H1 (cell line): ENCODE results near the gene COL4A1. TPM values are rescaled to one million over a fixed set of nuclear protein-coding genes. Genes with fewer than 3 reads are reported as not detected.

ENCODE experiments used
- CTCF ChIA-PET: fragments of 300-600 bp; sonication (Branson Sonifier 250); formaldehyde crosslinking; loops from one replicate; lab custom pipeline; 2021; ENCODE audit not compliant: partially characterized antibody; lab: Charles Lee
- POLR2A ChIA-PET: fragments of 300-600 bp; sonication (Branson Sonifier 250); formaldehyde crosslinking; loops from one replicate; lab custom pipeline; 2021; ENCODE audit warnings: inconsistent platforms; ENCODE audit not compliant: partially characterized antibody; lab: Charles Lee
- DNase-seq, 2 experiments: peaks; one replicate each; pipeline versions ENCODE4 v3.0.0 to v3.0.0-alpha.2; 2010 to 2022; ENCODE audit warnings: low spot score in 2 of 2, low read depth in 1 of 2, mixed read lengths in 1 of 2
- FAIRE-seq: peaks from 2 replicates; lab custom pipeline; 2011; peaks lifted over from hg19 to GRCh38; lab: Jason Lieb, UNC
- H2AFZ ChIP-seq: 2 replicates; pipeline ENCODE4 v1.8.1; 2012; ENCODE audit warnings: low read length, inconsistent platforms
- H2AK5ac ChIP-seq: 2 replicates; pipeline ENCODE4 v1.6.1; 2013; ENCODE audit warnings: low read depth, low read length
- H2BK120ac ChIP-seq: replicated peaks from 2 replicates; pipeline ENCODE3; 2013; ENCODE audit warnings: low read depth, low read length, inconsistent platforms
- H2BK12ac ChIP-seq: 2 replicates; pipeline ENCODE4 v1.6.1; 2013; ENCODE audit warnings: low read depth, low read length
- H2BK15ac ChIP-seq: 2 replicates; pipeline ENCODE4 v1.6.1; 2013; ENCODE audit warnings: low read length
- H2BK20ac ChIP-seq: 2 replicates; pipeline ENCODE4 v1.6.1; 2013; ENCODE audit warnings: low read length
- H2BK5ac ChIP-seq: 2 replicates; pipeline ENCODE4 v1.6.1; 2013; ENCODE audit warnings: low read depth, low read length
- H3K14ac ChIP-seq: 2 replicates; pipeline ENCODE4 v1.6.1; 2013; ENCODE audit warnings: inconsistent platforms; ENCODE audit not compliant: insufficient read length
- H3K18ac ChIP-seq: 2 replicates; pipeline ENCODE4 v1.6.1; 2013; ENCODE audit warnings: low read length; ENCODE audit errors: extremely low read depth
- H3K23ac ChIP-seq: 2 replicates; pipeline ENCODE4 v1.6.1; 2013; ENCODE audit warnings: inconsistent platforms; ENCODE audit not compliant: insufficient read length
- H3K23me2 ChIP-seq: 2 replicates; pipeline ENCODE4 v1.6.1; 2013; ENCODE audit warnings: low read depth, low read length
- H3K27ac ChIP-seq: 2 replicates; pipeline ENCODE4 v1.6.1; 2011; ENCODE audit warnings: low read depth, low read length, inconsistent platforms
- H3K27me3 ChIP-seq, 4 experiments: replicated peaks in 1 of 4; 1 replicate in 1 of 4; 2 replicates in 3 of 4; pipeline versions ENCODE4 v1.6.1 to v1.8.1; 2011 to 2013; ENCODE audit warnings: low read length in 3 of 4, mild to moderate bottlenecking in 3 of 4, inconsistent platforms in 2 of 4, mixed read lengths in 2 of 4, moderate library complexity in 1 of 4; ENCODE audit not compliant: control insufficient read depth in 3 of 4, insufficient read depth in 3 of 4; ENCODE audit errors: extremely low read depth in 1 of 4
- H3K36me3 ChIP-seq, 4 experiments: 2 replicates each; pipeline versions ENCODE4 v1.6.1 to v1.8.1; 2011 to 2013; ENCODE audit warnings: mild to moderate bottlenecking in 4 of 4, low read length in 3 of 4, moderate library complexity in 2 of 4, control low read depth in 1 of 4, inconsistent platforms in 1 of 4; ENCODE audit not compliant: insufficient read depth in 4 of 4, control insufficient read depth in 2 of 4
- H3K4ac ChIP-seq: replicated peaks from 2 replicates; pipeline ENCODE3; 2013; ENCODE audit warnings: low read length, low read depth, mixed read lengths, inconsistent platforms; ENCODE audit not compliant: insufficient read length
- H3K4me1 ChIP-seq, 4 experiments: replicated peaks in 1 of 4; 1 replicate in 1 of 4; 2 replicates in 3 of 4; pipeline versions ENCODE4 v1.6.1 to v1.8.1; 2011 to 2013; ENCODE audit warnings: low read length in 3 of 4, inconsistent platforms in 2 of 4, mixed read lengths in 1 of 4; ENCODE audit not compliant: insufficient read depth in 4 of 4, control insufficient read depth in 3 of 4
- H3K4me2 ChIP-seq, 2 experiments: 2 replicates each; pipeline versions ENCODE4 v1.6.1 to v1.8.1; 2011 to 2013; ENCODE audit warnings: low read depth in 2 of 2, low read length in 2 of 2, control low read depth in 1 of 2, inconsistent platforms in 1 of 2, mild to moderate bottlenecking in 1 of 2; ENCODE audit not compliant: insufficient read depth in 1 of 2
- H3K4me3 ChIP-seq, 4 experiments: fragments of 200-600, 300-600 bp in 1 of 4; sonication (generic), shearing (Covaris generic), sonication (Bioruptor Twin) in 1 of 4; 2 replicates each; pipeline versions ENCODE4 v1.5.1 to v1.8.1; 2011 to 2016; ENCODE audit warnings: low read length in 4 of 4, low read depth in 3 of 4, control low read depth in 2 of 4, inconsistent platforms in 2 of 4, mild to moderate bottlenecking in 2 of 4, mixed read lengths in 1 of 4, moderate library complexity in 1 of 4; ENCODE audit not compliant: insufficient read depth in 2 of 4; ENCODE audit errors: extremely low read depth in 1 of 4
- H3K56ac ChIP-seq: replicated peaks from 2 replicates; pipeline ENCODE3; 2013; ENCODE audit warnings: low read depth, mild to moderate bottlenecking, mixed read lengths, low read length, inconsistent platforms; ENCODE audit not compliant: insufficient read length
- H3K79me1 ChIP-seq: 2 replicates; pipeline ENCODE4 v1.6.1; 2013; ENCODE audit warnings: low read depth, low read length, control low read depth
- H3K79me2 ChIP-seq, 2 experiments: 2 replicates each; pipeline versions ENCODE4 v1.6.1 to v1.8.1; 2012 to 2013; ENCODE audit warnings: low read length in 2 of 2, mild to moderate bottlenecking in 2 of 2, inconsistent platforms in 1 of 2; ENCODE audit not compliant: insufficient read depth in 2 of 2, control insufficient read depth in 1 of 2
- H3K9ac ChIP-seq, 4 experiments: replicated peaks in 1 of 4; 1 replicate in 1 of 4; 2 replicates in 3 of 4; pipeline versions ENCODE4 v1.6.1 to v1.8.1; 2011 to 2013; ENCODE audit warnings: low read depth in 3 of 4, low read length in 3 of 4, control low read depth in 2 of 4, mild to moderate bottlenecking in 2 of 4, moderate library complexity in 2 of 4, inconsistent platforms in 1 of 4; ENCODE audit errors: extremely low read depth in 1 of 4
- H3K9me3 ChIP-seq, 2 experiments: 2 replicates each; pipeline versions ENCODE4 v1.6.1 to v1.8.1; 2012 to 2013; ENCODE audit warnings: mild to moderate bottlenecking in 2 of 2, moderate library complexity in 2 of 2, control low read depth in 1 of 2, inconsistent platforms in 1 of 2, low read depth in 1 of 2, low read length in 1 of 2, mixed read lengths in 1 of 2; ENCODE audit not compliant: insufficient read depth in 2 of 2
- H4K20me1 ChIP-seq, 2 experiments: replicated peaks in 1 of 2; 2 replicates each; pipeline versions ENCODE3 to v1.8.1; 2011 to 2013; ENCODE audit warnings: inconsistent platforms in 2 of 2, low read length in 2 of 2, mild to moderate bottlenecking in 1 of 2; ENCODE audit not compliant: insufficient read depth in 2 of 2, control insufficient read depth in 1 of 2
- H4K5ac ChIP-seq: 2 replicates; pipeline ENCODE4 v1.6.1; 2013; ENCODE audit warnings: low read length, low read depth, mixed read lengths, inconsistent platforms; ENCODE audit not compliant: insufficient read length
- H4K8ac ChIP-seq: 2 replicates; pipeline ENCODE4 v1.8.0; 2013; ENCODE audit warnings: mild to moderate bottlenecking, moderate library complexity, low read length, inconsistent platforms; ENCODE audit not compliant: insufficient read depth; ENCODE audit errors: extremely low read depth
- H4K91ac ChIP-seq: replicated peaks from 2 replicates; pipeline ENCODE3; 2013; ENCODE audit warnings: low read length, mixed read lengths, inconsistent platforms; ENCODE audit not compliant: insufficient read length
- EGR1 ChIP-seq: IDR thresholded peaks from 2 replicates; pipeline ENCODE4 v1.6.1; 2011; ENCODE audit warnings: low read depth, low read length, borderline replicate concordance
- EP300 ChIP-seq, 2 experiments: IDR thresholded peaks; 1 replicate in 1 of 2; 2 replicates in 1 of 2; pipeline ENCODE4 v1.6.1; 2011 to 2012; ENCODE audit warnings: low read depth in 2 of 2, low read length in 2 of 2, mild to moderate bottlenecking in 2 of 2, borderline replicate concordance in 1 of 2, inconsistent platforms in 1 of 2, moderate library complexity in 1 of 2
- HDAC2 ChIP-seq, 2 experiments: fragments of 300-600 bp in 1 of 2; sonication (generic) in 1 of 2; IDR thresholded peaks; 2 replicates each; pipeline ENCODE4 v1.6.1; 2011 to 2012; ENCODE audit warnings: low read depth in 2 of 2, low read length in 2 of 2, mild to moderate bottlenecking in 2 of 2, moderate library complexity in 2 of 2, borderline replicate concordance in 1 of 2, inconsistent platforms in 1 of 2
- WGBS, 2 experiments: shearing (Covaris generic) in 1 of 2; methylation state at CpG; one replicate each; pipeline versions ENCODE4 v1.1.6 to v1.1.7; 2013 to 2015; ENCODE audit warnings: low lambda C conversion rate in 2 of 2, mixed read lengths in 2 of 2, inconsistent platforms in 1 of 2, low coverage in 1 of 2, missing lambda C conversion rate in 1 of 2; ENCODE audit not compliant: insufficient replicate concordance in 2 of 2, insufficient coverage in 1 of 2, insufficient read length in 1 of 2; ENCODE audit errors: extremely low coverage in 1 of 2, missing lambda C conversion rate in 1 of 2; 5-methylcytosine and 5-hydroxymethylcytosine counted together
- polyA plus RNA-seq, 7 experiments: library from polyadenylated mRNA; depleted of rRNA in 3 of 7; stranded (reverse) in 5 of 7; unstranded in 2 of 7; fragments of >200 nt in 5 of 7; fragments of 200-250 nt in 2 of 7; gene quantifications; 1 replicate in 5 of 7; 2 replicates in 1 of 7; 4 replicates in 1 of 7; pipeline versions ENCODE4 v1.2.1 to v1.2.3, GENCODE V29; 2011 to 2013; ENCODE audit warnings: missing spikeins in 2 of 7, mixed read lengths in 2 of 7
- total RNA-seq: library from RNA; stranded (reverse); fragmentation: NEBNext Ultra II Directional; extraction: Animal tissue kit (Norgen Biotek cat#: 25700); gene quantifications from 2 replicates; pipeline ENCODE4 v1.2.1, GENCODE V29; 2021

COL4A1 gene
- total and polyA plus RNA-seq, 2 of the 8 experiments (the other 6 are each of a cell fraction or from before 2014, with no cell fraction given) = 30.7 to 82.0 TPM

GRCh38 chr13:110342474-110342873 is 35.5 kb upstream of the COL4A1 start:
- Histone ChIP-seq H3K23me2 (no peaks in the 10 kb centered on the region), H2BK15ac (no peak overlapping the region), H2AFZ (no peak overlapping the region), H4K20me1 (peaks cover 4 to 8% of the 10 kb centered on the region in 2 experiments), H3K23ac (no peak overlapping the region), H4K91ac (no peak overlapping the region), H2BK12ac (no peak overlapping the region), H2BK20ac (no peak overlapping the region), H3K18ac (no peak overlapping the region), H3K27me3 (no peaks in the 10 kb centered on the region), H4K5ac (no peak overlapping the region), H4K8ac (no peak overlapping the region), H2BK120ac (no peak overlapping the region), H3K4me3 (no peak overlapping the region), H2BK5ac (no peak overlapping the region), H3K4me2 (no peak overlapping the region), H3K9ac (no peak overlapping the region), H3K27ac (no peak overlapping the region), H3K36me3 (no peaks in the 10 kb centered on the region), H3K56ac (no peak overlapping the region), H3K79me1 (peaks cover 7% of the 10 kb centered on the region), H3K79me2 (no peaks in the 10 kb centered on the region), H3K4me1 (peaks cover 3 to 20% (median 11%) of the 10 kb centered on the region in 4 experiments; a peak in 6 of 7 replicates), H2AK5ac (no peak overlapping the region), H3K4ac (no peak overlapping the region), H3K9me3 (no peaks in the 10 kb centered on the region), H3K14ac (no peak overlapping the region)
- POLR2A ChIA-PET = no interaction called here
- CTCF ChIA-PET = interaction anchor here (2.8 to 3.0 kb wide), 2 partner anchors 10 to 16 kb away, joined by 7 to 19 read pairs; no protein-coding TSS in a partner anchor
- no peak for DNase-seq
- WGBS, 2 experiments = 95% methylated on average over 9 of the region's 9 CpGs; no CpG with 5 or more reads in 1 of the 2 experiments
- no peak for FAIRE-seq
- TF ChIP-seq EGR1 = no peak
- no peak for TF ChIP-seq EP300 (IDR thresholded peaks at IDR 0.05; ENCODE audit: borderline replicate concordance in 1 of 2, low read depth in 2 of 2, low read length in 2 of 2)
- no peak for TF ChIP-seq HDAC2 (IDR thresholded peaks at IDR 0.05; ENCODE audit: borderline replicate concordance in 1 of 2, low read depth in 2 of 2, low read length in 2 of 2)
